ENCODE measurements around the gene ZNF664.

Gene ZNF664

GRCh38 chr12:123948796-123949769, 23.9 kb upstream of the ZNF664 start:
- Histone ChIP-seq H3K27me3 (ENCODE audit: insufficient read depth, low read depth) (no peaks in the 10 kb centered on the region), H3K4me3 (IDR thresholded peaks at IDR 0.05; ENCODE audit: insufficient read depth, low read depth, low read length) (no peak overlapping the region), H3K4me2 (no peak overlapping the region), H3K79me2 (ENCODE audit: insufficient read depth, low read depth) (no peaks in the 10 kb centered on the region), H3K4me1 (ENCODE audit: low read depth, poor library complexity, severe bottlenecking) (no peaks in the 10 kb centered on the region), H3K9ac (no peak overlapping the region), H3K36me3 (ENCODE audit: insufficient read depth) (no peaks in the 10 kb centered on the region), H2AFZ (ENCODE audit: low read depth) (no peak overlapping the region), H4K20me1 (ENCODE audit: insufficient read depth) (no peaks in the 10 kb centered on the region), H3K27ac (no peak overlapping the region)
- no peak for TF ChIP-seq CTCF (conservative IDR thresholded peaks at IDR 0.05; ENCODE audit: low read depth, low read length)

- no peak for TF ChIP-seq CTCF (conservative IDR thresholded peaks at IDR 0.05; ENCODE audit: low read depth, low read length)
- Histone ChIP-seq H3K36me3 (ENCODE audit: insufficient read depth) (no peaks in the 10 kb centered on the region), H3K4me2 (no peak overlapping the region), H4K20me1 (ENCODE audit: insufficient read depth) (no peaks in the 10 kb centered on the region), H3K4me1 (ENCODE audit: low read depth, poor library complexity, severe bottlenecking) (no peaks in the 10 kb centered on the region), H3K27ac (no peak overlapping the region), H3K27me3 (ENCODE audit: insufficient read depth, low read depth) (no peaks in the 10 kb centered on the region), H3K79me2 (ENCODE audit: insufficient read depth, low read depth) (no peaks in the 10 kb centered on the region), H2AFZ (ENCODE audit: low read depth) (no peak overlapping the region), H3K4me3 (IDR thresholded peaks at IDR 0.05; ENCODE audit: insufficient read depth, low read depth, low read length) (no peak overlapping the region), H3K9ac (no peak overlapping the region)
Observed at GRCh38 chr12:123949770-123950165, 23.2 kb upstream of the ZNF664 start.

- Histone ChIP-seq H4K20me1 (ENCODE audit: insufficient read depth) (no peaks in the 10 kb centered on the region), H3K27ac (no peak overlapping the region), H2AFZ (ENCODE audit: low read depth) (no peak overlapping the region), H3K4me1 (ENCODE audit: low read depth, poor library complexity, severe bottlenecking) (no peaks in the 10 kb centered on the region), H3K79me2 (ENCODE audit: insufficient read depth, low read depth) (no peaks in the 10 kb centered on the region), H3K27me3 (ENCODE audit: insufficient read depth, low read depth) (no peaks in the 10 kb centered on the region), H3K4me3 (IDR thresholded peaks at IDR 0.05; ENCODE audit: insufficient read depth, low read depth, low read length) (no peak overlapping the region), H3K4me2 (no peak overlapping the region), H3K36me3 (ENCODE audit: insufficient read depth) (no peaks in the 10 kb centered on the region), H3K9ac (no peak overlapping the region)
- no peak for TF ChIP-seq CTCF (conservative IDR thresholded peaks at IDR 0.05; ENCODE audit: low read depth, low read length)
Observed at GRCh38 chr12:123950476-123951349, 22.3 kb upstream of the ZNF664 start.

GRCh38 chr12:123951467-123951866, 21.5 kb upstream of the ZNF664 start:
- no peaks in the 10 kb centered on the region for H3K79me2 ChIP-seq (ENCODE audit: insufficient read depth, low read depth)
- H2AFZ ChIP-seq (ENCODE audit: low read depth), result no peak overlapping the region
- H3K27ac ChIP-seq, result no peak overlapping the region
- H4K20me1 ChIP-seq (ENCODE audit: insufficient read depth), result no peaks in the 10 kb centered on the region
- H3K27me3 ChIP-seq (ENCODE audit: insufficient read depth, low read depth), result no peaks in the 10 kb centered on the region
- no peak overlapping the region for H3K4me3 ChIP-seq (IDR thresholded peaks at IDR 0.05; ENCODE audit: insufficient read depth, low read depth, low read length)
- H3K9ac ChIP-seq, result no peak overlapping the region
- no peaks in the 10 kb centered on the region for H3K4me1 ChIP-seq (ENCODE audit: low read depth, poor library complexity, severe bottlenecking)
- no peaks in the 10 kb centered on the region for H3K36me3 ChIP-seq (ENCODE audit: insufficient read depth)
- TF ChIP-seq CTCF (conservative IDR thresholded peaks at IDR 0.05; ENCODE audit: low read depth, low read length), result no peak
- H3K4me2 ChIP-seq, result no peak overlapping the region
